RKO (cell line): ENCODE data around the gene PRPSAP1.

Source experiments
- DNase-seq: peaks from one replicate; pipeline ENCODE4 v3.0.0-alpha.2; 2016; ENCODE audit warnings: low spot score

Gene PRPSAP1

GRCh38 chr17:76353599-76354316 is at the start of gene PRPSAP1:
Gene PRPSAP1 (minus strand): TSS chr17:76353916. CDS start chr17:76353703, 213 bp downstream.
- peak; percentile 93 for DNase-seq

- DNase-seq, result no peak
Measured at GRCh38 chr17:76402711-76403110, 49.0 kb upstream of the PRPSAP1 start.

GRCh38 chr17:76399175-76400172 is 45.8 kb upstream of the PRPSAP1 start:
- no peak for DNase-seq

- DNase-seq, result no peak
Measured at GRCh38 chr17:76398523-76399174, 44.9 kb upstream of the PRPSAP1 start.

- DNase-seq, result peak; percentile 82
Measured at GRCh38 chr17:76397687-76398522, 44.2 kb upstream of the PRPSAP1 start.

GRCh38 chr17:76397184-76397583 is 43.5 kb upstream of the PRPSAP1 start:
- no peak for DNase-seq

GRCh38 chr17:76395980-76396379 is 42.3 kb upstream of the PRPSAP1 start:
- DNase-seq, result no peak

- DNase-seq, result no peak
Measured at GRCh38 chr17:76394166-76394565, 40.5 kb upstream of the PRPSAP1 start.

GRCh38 chr17:76391200-76391715 is 37.5 kb upstream of the PRPSAP1 start:
- DNase-seq, result no peak

GRCh38 chr17:76390003-76390421 is 36.3 kb upstream of the PRPSAP1 start:
- DNase-seq, result no peak

- DNase-seq, result no peak
Measured at GRCh38 chr17:76388966-76389888, 35.5 kb upstream of the PRPSAP1 start.

GRCh38 chr17:76386966-76387765 is 33.5 kb upstream of the PRPSAP1 start:
- DNase-seq, result no peak

- DNase-seq, result peak; percentile 89
Measured at GRCh38 chr17:76385892-76386786, 32.4 kb upstream of the PRPSAP1 start.

- peak; percentile 90 for DNase-seq
Measured at GRCh38 chr17:76384987-76385891, 31.5 kb upstream of the PRPSAP1 start.

GRCh38 chr17:76384222-76384986 is 30.7 kb upstream of the PRPSAP1 start, which contains the start of gene SPHK1:
Gene SPHK1 (plus strand): TSS chr17:76384609. CDS start chr17:76385645, 1,036 bp downstream.
- peak; percentile 82 for DNase-seq

- peak; percentile 78 for DNase-seq
Measured at GRCh38 chr17:76383546-76384221, 30.0 kb upstream of the PRPSAP1 start.
